Duodenal mucosa (tissue), 2 donors: ENCODE measurements around the gene PARK7.

Experiments used
- H3K27ac ChIP-seq: one replicate; pipeline ENCODE4 v1.7.0; 2013; ENCODE audit warnings: low read depth, low read length
- H3K27me3 ChIP-seq, 2 donors: one replicate each; pipeline ENCODE4 v1.7.0; 2013; ENCODE audit warnings: low read length in 2 of 2, control low read depth in 1 of 2; ENCODE audit not compliant: insufficient read depth in 2 of 2, control insufficient read depth in 1 of 2
- H3K36me3 ChIP-seq, 2 donors: one replicate each; pipeline ENCODE4 v1.7.0; 2013; ENCODE audit warnings: low read length in 2 of 2, control low read depth in 1 of 2; ENCODE audit not compliant: insufficient read depth in 2 of 2, control insufficient read depth in 1 of 2
- H3K4me1 ChIP-seq, 2 donors: one replicate each; pipeline ENCODE4 v1.7.0; 2013; ENCODE audit warnings: low read length in 2 of 2, control low read depth in 1 of 2; ENCODE audit not compliant: insufficient read depth in 2 of 2, control insufficient read depth in 1 of 2
- H3K4me3 ChIP-seq, 2 donors: one replicate each; pipeline ENCODE4 v1.7.0; 2013; ENCODE audit warnings: low read length in 2 of 2, low read depth in 1 of 2
- H3K9ac ChIP-seq, 2 donors: one replicate each; pipeline ENCODE4 v1.7.0; 2013; ENCODE audit warnings: low read length in 2 of 2, low read depth in 1 of 2
- H3K9me3 ChIP-seq, 2 donors: one replicate each; pipeline ENCODE4 v1.7.0; 2013; ENCODE audit warnings: low read length in 2 of 2, control low read depth in 1 of 2; ENCODE audit not compliant: control insufficient read depth in 1 of 2

Gene PARK7

GRCh38 chr1:7928247-7928646 is 33.3 kb upstream of the PARK7 start:
- Histone ChIP-seq H3K27ac (no peak overlapping the region), H3K27me3 (peaks cover 0 to 2% of the 10 kb centered on the region in 2 donors), H3K9me3 (no peaks in the 10 kb centered on the region)

GRCh38 chr1:7929637-7930036 is 31.9 kb upstream of the PARK7 start:
- Histone ChIP-seq H3K9ac (no peak overlapping the region), H3K4me3 (no peak overlapping the region), H3K27ac (no peak overlapping the region)

More at GRCh38 chr1:7928247-7928646, 33.3 kb upstream of the PARK7 start:
- Histone ChIP-seq H3K4me3 (no peak overlapping the region), H3K4me1 (no peaks in the 10 kb centered on the region), H3K36me3 (no peaks in the 10 kb centered on the region), H3K9ac (no peak overlapping the region)

GRCh38 chr1:7930645-7931445 is 30.7 kb upstream of the PARK7 start:
- Histone ChIP-seq H3K9ac (no peak overlapping the region), H3K4me1 (no peaks in the 10 kb centered on the region), H3K4me3 (peak overlapping the region in 1 of 2 donors; percentile 10), H3K27ac (peak overlapping the region; percentile 10), H3K36me3 (no peaks in the 10 kb centered on the region), H3K27me3 (peaks cover 0 to 2% of the 10 kb centered on the region in 2 donors), H3K9me3 (no peaks in the 10 kb centered on the region)

More at GRCh38 chr1:7929637-7930036, 31.9 kb upstream of the PARK7 start:
- H3K4me1 ChIP-seq: no peaks in the 10 kb centered on the region
- H3K27me3 ChIP-seq: peaks cover 0 to 2% of the 10 kb centered on the region in 2 donors
- H3K36me3 ChIP-seq: no peaks in the 10 kb centered on the region
- H3K9me3 ChIP-seq: no peaks in the 10 kb centered on the region

GRCh38 chr1:7931446-7931812 is 30.1 kb upstream of the PARK7 start:
- H3K9me3 ChIP-seq: no peaks in the 10 kb centered on the region
- H3K4me3 ChIP-seq: peak overlapping the region in 1 of 2 donors; percentile 10
- no peak overlapping the region for H3K9ac ChIP-seq
- no peaks in the 10 kb centered on the region for H3K36me3 ChIP-seq
- no peak overlapping the region for H3K27ac ChIP-seq
- H3K27me3 ChIP-seq: no peaks in the 10 kb centered on the region
- H3K4me1 ChIP-seq: no peaks in the 10 kb centered on the region

GRCh38 chr1:7932524-7933138 is 28.9 kb upstream of the PARK7 start:
- H3K4me3 ChIP-seq: no peak overlapping the region
- no peaks in the 10 kb centered on the region for H3K9me3 ChIP-seq
- no peaks in the 10 kb centered on the region for H3K36me3 ChIP-seq
- no peaks in the 10 kb centered on the region for H3K4me1 ChIP-seq
- peaks cover 0 to 5% of the 10 kb centered on the region in 2 donors for H3K27me3 ChIP-seq
- no peak overlapping the region for H3K9ac ChIP-seq
- no peak overlapping the region for H3K27ac ChIP-seq

- peaks cover 28 to 33% of the 10 kb centered on the region in 2 donors for H3K27me3 ChIP-seq
Measured at GRCh38 chr1:7938070-7938469, 23.4 kb upstream of the PARK7 start.

GRCh38 chr1:7940034-7940433 is 21.5 kb upstream of the PARK7 start:
- Histone ChIP-seq H3K4me3 (no peak overlapping the region), H3K36me3 (no peaks in the 10 kb centered on the region), H3K9me3 (no peaks in the 10 kb centered on the region), H3K27ac (no peak overlapping the region), H3K27me3 (peaks cover 32 to 37% of the 10 kb centered on the region in 2 donors), H3K4me1 (peaks cover 4 to 8% of the 10 kb centered on the region in 2 donors), H3K9ac (no peak overlapping the region)

More at GRCh38 chr1:7938070-7938469, 23.4 kb upstream of the PARK7 start:
- Histone ChIP-seq H3K27ac (no peak overlapping the region), H3K4me1 (peaks cover 4 to 8% of the 10 kb centered on the region in 2 donors), H3K4me3 (no peak overlapping the region), H3K36me3 (no peaks in the 10 kb centered on the region), H3K9ac (no peak overlapping the region), H3K9me3 (no peaks in the 10 kb centered on the region)

GRCh38 chr1:7940745-7941436 is 20.6 kb upstream of the PARK7 start, which contains the start of gene TNFRSF9:
TSS of gene TNFRSF9 (minus strand) at chr1:7940839. CDS start at chr1:7939994, 845 bp downstream.
- peaks cover 32 to 37% of the 10 kb centered on the region in 2 donors for H3K27me3 ChIP-seq
- no peak within 1 kb of the TSS for H3K27ac ChIP-seq
- H3K9me3 ChIP-seq: no peaks in the 10 kb centered on the region
- H3K4me1 ChIP-seq: peaks cover 4 to 8% of the 10 kb centered on the region in 2 donors
- no peaks in the 10 kb centered on the region for H3K36me3 ChIP-seq
- no peak within 1 kb of the TSS for H3K4me3 ChIP-seq
- no peak within 1 kb of the TSS for H3K9ac ChIP-seq

- H3K9ac ChIP-seq: no peak overlapping the region
- H3K4me3 ChIP-seq: no peak overlapping the region
- H3K9me3 ChIP-seq: no peaks in the 10 kb centered on the region
- H3K36me3 ChIP-seq: no peaks in the 10 kb centered on the region
- H3K27me3 ChIP-seq: peaks cover 32 to 37% of the 10 kb centered on the region in 2 donors
- no peak overlapping the region for H3K27ac ChIP-seq
- H3K4me1 ChIP-seq: peaks cover 4 to 8% of the 10 kb centered on the region in 2 donors
Measured at GRCh38 chr1:7941437-7941793, 20.1 kb upstream of the PARK7 start.
